Sigmoid colon (tissue), 7 donors: ENCODE measurements around the gene PRR7. TPM values are rescaled to one million over a fixed set of nuclear protein-coding genes. Genes with fewer than 3 reads are reported as not detected.

Experiments used
- DNase-seq: peaks from one replicate; pipeline ENCODE4 v3.0.0-alpha.2; 2019
- H3K27ac ChIP-seq, 4 donors: fragments of 200-600 bp; sonication (generic); one replicate each; pipeline ENCODE4 v1.5.1; 2016 to 2019; ENCODE audit warnings: mild to moderate bottlenecking in 1 of 4
- H3K27me3 ChIP-seq, 3 donors: fragments of 200-600 bp; sonication (generic); one replicate each; pipeline ENCODE4 v1.5.1; 2019; ENCODE audit warnings: mild to moderate bottlenecking in 1 of 3
- H3K36me3 ChIP-seq, 4 donors: fragments of 200-600 bp; sonication (generic); one replicate each; pipeline ENCODE4 v1.5.1; 2016 to 2019
- H3K4me1 ChIP-seq, 4 donors: fragments of 200-600 bp; sonication (generic); one replicate each; pipeline ENCODE4 v1.5.1; 2017 to 2019
- H3K4me3 ChIP-seq, 4 donors: fragments of 200-600 bp; sonication (generic); one replicate each; pipeline ENCODE4 v1.5.1; 2017 to 2019; ENCODE audit warnings: mild to moderate bottlenecking in 2 of 4, moderate library complexity in 1 of 4
- H3K9me3 ChIP-seq, 4 donors: fragments of 200-600 bp in 3 of 4; sonication (generic) in 3 of 4; one replicate each; pipeline versions ENCODE4 v1.5.1 to v1.6.1; 2013 to 2019
- EP300 ChIP-seq, 4 donors: sonication (generic); formaldehyde crosslinking; IDR thresholded peaks; one replicate each; pipeline ENCODE4 v1.6.1; 2017; ENCODE audit warnings: antibody characterized with exemption in 4 of 4
- POLR2A ChIP-seq, 2 donors: fragments of 450-650 bp; IDR thresholded peaks; one replicate each; pipeline ENCODE4 v1.6.1; 2016; ENCODE audit warnings: antibody characterized with exemption in 2 of 2, mild to moderate bottlenecking in 2 of 2, moderate library complexity in 2 of 2
- POLR2AphosphoS5 ChIP-seq, 4 donors: sonication (generic); formaldehyde crosslinking; IDR thresholded peaks; one replicate each; pipeline ENCODE4 v1.6.1; 2017; ENCODE audit warnings: antibody characterized with exemption in 4 of 4
- WGBS, 2 donors: extraction: QIAGEN DNeasy Blood & Tissue Kit; methylation state at CpG; one replicate each; pipeline ENCODE4 v1.1.7; 2013; 5-methylcytosine and 5-hydroxymethylcytosine counted together
- intact Hi-C: fragments of 100-400 bp; cut with DNase I; formaldehyde crosslinking; loops from one replicate; pipeline ENCODE4 v1.15.1; 2023
- polyA plus RNA-seq, 3 donors: library from polyadenylated mRNA; stranded (reverse); fragments of 200-250 nt; gene quantifications; one replicate each; pipeline ENCODE4 v1.2.3, GENCODE V29; 2013
- total RNA-seq, 4 donors: library from RNA; depleted of rRNA; stranded (reverse); fragments of >200 nt; gene quantifications; one replicate each; pipeline ENCODE4 v1.1.0, GENCODE V29; 2016
- TF ChIP-seq, protein P1 (sequence below), 4 experiments: fragments of 450-650 bp in 3 of 4; fragments of 200-600 bp in 1 of 4; IDR thresholded peaks; one replicate each; pipeline ENCODE4 v1.5.1; 2016 to 2019; ENCODE audit warnings: antibody characterized with exemption in 4 of 4, mild to moderate bottlenecking in 3 of 4, moderate library complexity in 2 of 4
- donor health status: healthy with polysubstance abuse.
- donor health status: Bipolar disorder and iron deficiency.
- donor health status: healthy.

PRR7 gene
- total and polyA plus RNA-seq, 7 donors = 0.82 to 3.7 (median 2.2) TPM; not detected in 2

DNA sequence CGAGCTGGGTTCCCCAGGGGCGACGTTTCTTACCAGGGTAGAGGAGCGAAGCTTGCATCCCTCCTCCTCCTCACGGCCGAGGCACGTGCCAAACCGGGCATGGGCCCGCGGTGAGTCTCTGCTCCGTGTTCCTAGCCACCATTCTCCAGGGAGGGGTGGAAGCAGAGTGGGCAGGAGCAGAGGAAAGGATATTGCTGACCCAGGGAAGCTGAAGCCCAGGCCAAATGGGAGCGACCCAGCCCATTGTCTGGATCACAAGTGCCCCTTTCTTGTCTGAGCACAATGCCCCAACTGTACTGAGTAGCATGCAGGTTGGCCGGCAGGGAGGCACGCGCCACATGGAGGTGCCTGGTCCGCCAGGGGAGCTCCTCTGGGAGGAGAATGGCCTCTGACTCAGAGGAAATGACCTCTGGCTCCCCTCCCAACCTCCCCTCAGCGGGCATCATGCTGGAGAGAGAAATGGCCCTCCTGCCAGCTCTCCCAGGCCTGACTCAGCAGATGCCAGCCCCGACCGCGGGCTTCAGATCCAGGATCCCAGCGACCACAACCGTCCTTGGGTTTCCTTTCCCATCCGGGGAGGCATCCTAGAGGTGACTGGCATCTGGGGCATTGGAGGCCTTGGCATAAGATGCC, 1.1 kb downstream of the PRR7 start:
- H3K4me1 ChIP-seq = peaks cover 0 to 27% (median 24%) of the 10 kb centered on the region in 4 donors
- peaks cover 0 to 1% (median 0%) of the 10 kb centered on the region in 4 donors for H3K36me3 ChIP-seq
- TF ChIP-seq POLR2AphosphoS5 (IDR thresholded peaks at IDR 0.05) = peak in 1 of 4 donors; percentile 17
- no peak for TF ChIP-seq POLR2A (IDR thresholded peaks at IDR 0.05)
- TF ChIP-seq EP300 (IDR thresholded peaks at IDR 0.05) = no peak
- H3K9me3 ChIP-seq = no peaks in the 10 kb centered on the region
- WGBS, 2 donors = 4 to 13% methylated on average over 23 of the region's 23 CpGs
- DNase-seq = peak; percentile 78
- peaks cover 0 to 62% (median 38%) of the 10 kb centered on the region in 3 donors for H3K27me3 ChIP-seq
- H3K27ac ChIP-seq = no peak overlapping the region
- intact Hi-C loops = no loop called here
- H3K4me3 ChIP-seq = peak overlapping the region in 3 of 4 donors; percentile 50 to 61 (median 60)

DNA sequence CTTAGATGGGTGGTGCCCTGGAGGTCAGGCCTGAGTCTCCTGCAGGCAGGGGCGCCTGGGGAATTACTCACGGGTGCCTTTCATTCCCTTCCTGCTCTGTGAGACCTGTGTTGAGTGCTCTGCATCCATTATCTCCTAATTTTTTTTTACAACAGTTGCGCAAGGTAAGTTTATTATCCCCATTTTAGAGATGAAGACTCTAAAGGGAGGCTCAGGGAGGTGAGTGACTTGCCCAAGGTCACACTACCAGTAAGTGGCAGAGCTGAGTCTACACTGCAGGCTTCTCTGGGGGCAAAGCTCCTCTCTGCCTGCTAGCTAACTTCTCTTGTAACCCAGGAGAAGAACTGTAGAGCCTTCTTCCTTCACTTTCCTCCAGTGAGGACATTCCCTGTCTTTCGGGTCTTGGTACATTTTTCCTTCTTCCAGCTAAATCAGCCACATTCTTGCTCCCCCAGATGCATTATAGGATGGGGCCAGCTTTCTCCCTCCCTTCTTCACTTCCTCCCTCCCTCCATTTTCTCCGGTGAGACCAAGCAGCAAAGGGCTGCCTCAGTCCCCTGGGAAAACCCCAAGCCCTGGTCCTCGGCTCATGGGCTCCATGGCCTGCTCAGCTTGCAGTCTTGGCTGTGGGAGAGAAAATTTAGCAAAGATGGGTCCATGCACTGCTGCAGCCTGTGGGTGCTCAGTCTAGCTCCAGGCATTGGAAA, 1.8 kb downstream of the PRR7 start:
- Histone ChIP-seq H3K36me3 (no peaks in the 10 kb centered on the region), H3K9me3 (no peaks in the 10 kb centered on the region), H3K27me3 (peaks cover 0 to 68% (median 38%) of the 10 kb centered on the region in 3 donors), H3K27ac (no peak overlapping the region), H3K4me3 (no peak overlapping the region), H3K4me1 (peaks cover 0 to 28% (median 24%) of the 10 kb centered on the region in 4 donors)
- TF ChIP-seq, protein P1, sequence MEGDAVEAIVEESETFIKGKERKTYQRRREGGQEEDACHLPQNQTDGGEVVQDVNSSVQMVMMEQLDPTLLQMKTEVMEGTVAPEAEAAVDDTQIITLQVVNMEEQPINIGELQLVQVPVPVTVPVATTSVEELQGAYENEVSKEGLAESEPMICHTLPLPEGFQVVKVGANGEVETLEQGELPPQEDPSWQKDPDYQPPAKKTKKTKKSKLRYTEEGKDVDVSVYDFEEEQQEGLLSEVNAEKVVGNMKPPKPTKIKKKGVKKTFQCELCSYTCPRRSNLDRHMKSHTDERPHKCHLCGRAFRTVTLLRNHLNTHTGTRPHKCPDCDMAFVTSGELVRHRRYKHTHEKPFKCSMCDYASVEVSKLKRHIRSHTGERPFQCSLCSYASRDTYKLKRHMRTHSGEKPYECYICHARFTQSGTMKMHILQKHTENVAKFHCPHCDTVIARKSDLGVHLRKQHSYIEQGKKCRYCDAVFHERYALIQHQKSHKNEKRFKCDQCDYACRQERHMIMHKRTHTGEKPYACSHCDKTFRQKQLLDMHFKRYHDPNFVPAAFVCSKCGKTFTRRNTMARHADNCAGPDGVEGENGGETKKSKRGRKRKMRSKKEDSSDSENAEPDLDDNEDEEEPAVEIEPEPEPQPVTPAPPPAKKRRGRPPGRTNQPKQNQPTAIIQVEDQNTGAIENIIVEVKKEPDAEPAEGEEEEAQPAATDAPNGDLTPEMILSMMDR (IDR thresholded peaks at IDR 0.05) = no peak
- TF ChIP-seq POLR2AphosphoS5 (IDR thresholded peaks at IDR 0.05) (no peak), POLR2A (IDR thresholded peaks at IDR 0.05) (no peak), EP300 (IDR thresholded peaks at IDR 0.05) (no peak)
- no peak for DNase-seq
- intact Hi-C loops = no loop called here
- 57 to 72% methylated on average over 6 of the region's 6 CpGs for WGBS, 2 donors

DNA sequence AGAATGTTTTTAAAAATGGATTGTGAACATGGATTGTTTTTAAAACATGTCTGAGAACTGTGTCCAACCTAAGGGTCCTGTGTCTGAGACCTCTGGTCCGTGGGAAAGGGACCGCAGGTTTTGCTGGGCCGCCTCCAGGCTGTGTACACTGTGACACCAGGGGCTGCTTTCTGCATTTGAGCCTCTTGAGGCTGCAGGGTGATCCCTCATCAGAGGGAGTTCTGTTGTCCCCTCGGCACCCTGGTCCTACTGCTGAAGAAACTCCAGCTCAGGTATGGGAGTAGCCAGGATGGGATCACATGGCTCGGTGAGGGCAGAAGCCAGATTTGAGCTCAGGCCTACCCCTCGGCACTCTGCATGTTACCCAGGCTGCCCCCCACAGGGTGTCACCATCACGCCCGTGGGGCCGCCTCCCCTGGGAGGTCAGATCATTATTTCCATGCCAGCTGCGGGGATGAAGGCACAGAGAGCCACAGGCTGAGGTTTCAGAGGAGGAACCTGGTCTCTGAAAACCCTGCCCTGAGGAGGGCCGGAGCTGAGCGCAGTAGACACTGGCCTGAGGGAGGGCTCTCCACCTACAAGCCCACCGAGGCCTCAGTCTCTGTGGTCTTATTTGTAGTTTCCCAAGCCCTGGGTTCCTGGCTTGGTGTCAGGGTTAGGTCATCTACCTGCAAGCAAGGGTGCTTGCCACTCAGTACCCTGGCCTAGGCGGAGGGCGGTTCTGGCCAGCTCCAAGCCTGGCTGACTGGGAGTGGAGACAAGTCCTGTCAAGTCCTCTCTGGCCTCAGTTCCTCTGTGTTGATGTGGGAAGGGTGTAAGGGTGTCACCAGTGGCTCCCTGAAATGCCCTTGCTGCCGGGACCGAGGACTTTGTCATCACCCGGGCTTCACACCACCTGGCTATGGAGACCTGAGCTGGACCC, 2.8 kb downstream of the PRR7 start:
- Histone ChIP-seq H3K27ac (no peak overlapping the region), H3K4me3 (no peak overlapping the region), H3K4me1 (peaks cover 0 to 38% (median 33%) of the 10 kb centered on the region in 4 donors), H3K9me3 (no peaks in the 10 kb centered on the region), H3K36me3 (no peaks in the 10 kb centered on the region), H3K27me3 (peaks cover 0 to 69% (median 38%) of the 10 kb centered on the region in 3 donors)
- 75 to 90% methylated on average over 18 of the region's 18 CpGs for WGBS, 2 donors
- DNase-seq = no peak
- intact Hi-C loops = loop anchor here (5.0 kb wide), 1 partner anchor 137 kb away; the partner anchor contains the start of gene MXD3
- TF ChIP-seq POLR2A (IDR thresholded peaks at IDR 0.05) (no peak), POLR2AphosphoS5 (IDR thresholded peaks at IDR 0.05) (no peak), EP300 (IDR thresholded peaks at IDR 0.05) (no peak)
- TF ChIP-seq, protein P1 (IDR thresholded peaks at IDR 0.05) = no peak

DNA sequence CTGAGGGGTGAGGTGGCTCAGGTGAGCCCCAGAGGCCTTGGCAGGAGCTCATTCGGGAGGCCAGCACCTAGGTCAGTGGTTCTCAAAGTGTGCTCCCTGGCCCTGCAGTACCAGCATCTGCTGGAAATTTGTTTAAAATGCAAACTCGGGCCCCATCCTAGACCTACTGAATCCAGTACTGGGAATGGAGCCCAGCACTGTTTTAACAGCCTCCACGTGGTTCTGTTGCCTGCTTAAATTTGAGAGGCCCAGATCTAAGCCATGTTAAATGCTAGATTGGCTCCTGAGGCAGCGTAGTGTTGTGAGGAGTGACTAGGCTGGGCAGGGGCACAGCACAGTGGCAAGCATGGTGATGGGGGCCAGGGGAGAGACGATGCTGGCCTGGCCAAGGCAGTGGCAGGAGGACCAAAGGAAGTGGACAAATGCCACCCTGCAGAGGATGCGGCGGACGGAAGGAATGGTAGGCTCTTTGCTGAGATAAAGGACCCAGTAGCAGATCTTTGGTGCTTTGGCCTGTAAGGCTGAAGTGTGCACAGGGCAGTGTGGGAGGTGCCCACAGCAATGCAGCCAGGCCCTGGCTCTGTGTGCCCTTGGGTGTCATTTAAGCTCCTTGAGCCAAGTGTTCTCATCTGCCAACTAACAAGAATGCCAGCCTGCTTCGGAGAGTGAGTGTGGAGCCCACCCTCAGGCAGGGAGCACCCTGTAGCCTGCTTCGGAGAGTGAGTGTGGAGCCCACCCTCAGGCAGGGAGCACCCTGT, 4.2 kb downstream of the PRR7 start:
- H3K4me3 ChIP-seq = no peak overlapping the region
- DNase-seq = no peak
- TF ChIP-seq EP300 (IDR thresholded peaks at IDR 0.05) = no peak
- peaks cover 0 to 48% (median 42%) of the 10 kb centered on the region in 4 donors for H3K4me1 ChIP-seq
- 92 to 94% methylated on average over 10 of the region's 10 CpGs for WGBS, 2 donors
- peaks cover 0 to 69% (median 38%) of the 10 kb centered on the region in 3 donors for H3K27me3 ChIP-seq
- H3K27ac ChIP-seq = no peak overlapping the region
- intact Hi-C loops = loop anchor here (5.0 kb wide), 1 partner anchor 139 kb away; the partner anchor contains the start of gene MXD3
- H3K9me3 ChIP-seq = no peaks in the 10 kb centered on the region
- H3K36me3 ChIP-seq = no peaks in the 10 kb centered on the region
